Kidney epithelial cell (primary cell): ENCODE results near the gene SMAD3. TPM values are rescaled to one million over a fixed set of nuclear protein-coding genes. Genes with fewer than 3 reads are reported as not detected.

ENCODE experiments used
- DNase-seq: peaks from one replicate; pipeline ENCODE4 v3.0.0-alpha.2; 2010; ENCODE audit warnings: low read depth
- H3K27me3 ChIP-seq: 2 replicates; pipeline ENCODE4 v1.6.0; 2011; ENCODE audit warnings: low read length; ENCODE audit not compliant: control insufficient read depth, insufficient read depth
- H3K36me3 ChIP-seq: 2 replicates; pipeline ENCODE4 v1.5.1; 2011; ENCODE audit warnings: low read length; ENCODE audit not compliant: control insufficient read depth, insufficient read depth
- H3K4me3 ChIP-seq: 2 replicates; pipeline ENCODE4 v1.5.1; 2011; ENCODE audit warnings: low read depth, mild to moderate bottlenecking, control low read depth, low read length
- total RNA-seq: library from RNA; depleted of rRNA; stranded (reverse); fragments of >200 nt; gene quantifications from 2 replicates; pipeline ENCODE4 v1.2.3, GENCODE V29; 2015
- TF ChIP-seq, protein P1 (sequence below): IDR thresholded peaks from 2 replicates; pipeline ENCODE4 v1.5.1; 2011; ENCODE audit warnings: mild to moderate bottlenecking, moderate library complexity, low read length, control low read depth, inconsistent platforms; ENCODE audit not compliant: insufficient read depth, poor library complexity, severe bottlenecking

Gene SMAD3
- total RNA-seq, 1 donor from 2014 or later: 34.8 TPM

- H3K4me3 ChIP-seq: no peak overlapping the region
- H3K27me3 ChIP-seq: no peaks in the 10 kb centered on the region
- no peaks in the 10 kb centered on the region for H3K36me3 ChIP-seq
- DNase-seq: no peak
- TF ChIP-seq, protein P1, sequence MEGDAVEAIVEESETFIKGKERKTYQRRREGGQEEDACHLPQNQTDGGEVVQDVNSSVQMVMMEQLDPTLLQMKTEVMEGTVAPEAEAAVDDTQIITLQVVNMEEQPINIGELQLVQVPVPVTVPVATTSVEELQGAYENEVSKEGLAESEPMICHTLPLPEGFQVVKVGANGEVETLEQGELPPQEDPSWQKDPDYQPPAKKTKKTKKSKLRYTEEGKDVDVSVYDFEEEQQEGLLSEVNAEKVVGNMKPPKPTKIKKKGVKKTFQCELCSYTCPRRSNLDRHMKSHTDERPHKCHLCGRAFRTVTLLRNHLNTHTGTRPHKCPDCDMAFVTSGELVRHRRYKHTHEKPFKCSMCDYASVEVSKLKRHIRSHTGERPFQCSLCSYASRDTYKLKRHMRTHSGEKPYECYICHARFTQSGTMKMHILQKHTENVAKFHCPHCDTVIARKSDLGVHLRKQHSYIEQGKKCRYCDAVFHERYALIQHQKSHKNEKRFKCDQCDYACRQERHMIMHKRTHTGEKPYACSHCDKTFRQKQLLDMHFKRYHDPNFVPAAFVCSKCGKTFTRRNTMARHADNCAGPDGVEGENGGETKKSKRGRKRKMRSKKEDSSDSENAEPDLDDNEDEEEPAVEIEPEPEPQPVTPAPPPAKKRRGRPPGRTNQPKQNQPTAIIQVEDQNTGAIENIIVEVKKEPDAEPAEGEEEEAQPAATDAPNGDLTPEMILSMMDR: no peak
Observed at GRCh38 chr15:67021455-67021854, 43.9 kb upstream of the SMAD3 start.

- no peak for DNase-seq
- Histone ChIP-seq H3K4me3 (no peak overlapping the region), H3K36me3 (no peaks in the 10 kb centered on the region), H3K27me3 (no peaks in the 10 kb centered on the region)
- TF ChIP-seq, protein P1: no peak
Observed at GRCh38 chr15:67022587-67023105, 42.8 kb upstream of the SMAD3 start.

DNA sequence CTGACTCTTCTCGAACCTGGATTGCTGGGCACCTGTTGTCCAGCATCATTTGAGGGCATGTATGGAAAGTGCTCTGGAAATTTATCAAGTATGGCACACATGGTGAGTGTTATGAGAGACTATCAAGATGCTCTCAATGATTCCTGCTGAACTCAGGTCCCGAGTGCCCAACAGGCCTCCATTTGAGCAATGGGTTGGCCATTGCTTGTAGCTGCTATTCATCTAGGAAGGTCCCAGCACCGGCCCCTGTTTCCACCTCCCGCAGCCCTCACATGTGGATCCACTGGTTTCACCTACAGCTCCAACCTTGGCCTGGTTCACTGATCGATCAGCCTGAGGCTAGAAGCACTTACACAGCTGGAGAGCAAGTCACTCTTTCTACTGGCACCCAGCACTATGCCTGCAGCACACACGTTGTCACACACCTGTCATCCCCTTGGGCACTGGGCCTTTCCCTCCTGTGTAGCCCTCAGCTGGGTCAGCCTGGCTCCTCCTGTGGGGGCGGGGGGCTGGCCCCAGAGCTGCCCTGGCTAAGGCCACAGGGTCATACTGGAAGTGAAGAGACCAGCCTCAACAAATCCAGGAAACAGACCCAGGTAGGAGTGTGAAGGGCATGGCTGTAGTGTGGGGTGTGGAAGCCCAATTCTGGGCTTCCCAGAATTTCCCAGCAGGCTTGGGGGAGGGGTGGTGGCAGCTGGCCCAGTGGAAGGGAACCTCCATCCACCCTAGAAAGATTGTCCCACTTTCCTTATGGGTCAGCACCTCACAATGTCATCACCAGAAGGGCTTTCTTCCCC is 41.7 kb upstream of the SMAD3 start:
- no peak overlapping the region for H3K4me3 ChIP-seq
- DNase-seq: no peak
- H3K27me3 ChIP-seq: no peaks in the 10 kb centered on the region
- H3K36me3 ChIP-seq: no peaks in the 10 kb centered on the region
- TF ChIP-seq, protein P1: no peak

DNA sequence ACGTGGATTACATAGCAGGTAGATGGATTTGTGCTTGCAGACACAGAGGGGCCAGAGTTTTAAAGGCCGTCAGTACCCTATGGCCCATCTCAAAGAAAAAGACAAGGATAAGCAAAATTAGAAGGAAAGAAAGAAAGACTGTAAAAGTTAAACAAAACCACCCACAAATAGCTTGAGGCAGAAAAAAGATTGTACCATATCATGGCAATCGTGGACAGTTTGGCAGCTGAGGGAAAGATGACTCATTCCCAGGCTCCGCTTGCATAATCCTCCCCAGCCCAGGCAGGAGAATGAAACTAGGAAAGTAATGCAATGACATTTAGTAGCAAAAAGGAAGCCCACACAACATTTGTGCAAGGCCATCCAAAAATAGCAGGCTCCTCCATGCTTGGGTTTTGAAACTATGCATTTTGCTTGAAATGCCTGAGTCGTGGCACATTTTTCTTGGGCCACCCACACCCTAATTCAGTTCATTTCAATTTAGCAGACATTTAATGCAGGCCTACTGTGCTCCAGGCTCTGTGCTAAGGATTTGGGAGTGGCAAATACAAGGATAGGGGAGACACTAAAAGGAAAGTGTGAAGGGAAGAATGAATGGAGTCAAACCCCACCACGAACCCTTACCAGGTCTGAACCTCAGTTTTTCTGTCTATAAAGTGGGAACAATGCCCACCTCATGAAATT is 40.9 kb upstream of the SMAD3 start:
- no peak for DNase-seq
- no peaks in the 10 kb centered on the region for H3K27me3 ChIP-seq
- H3K36me3 ChIP-seq: no peaks in the 10 kb centered on the region
- no peak overlapping the region for H3K4me3 ChIP-seq
- TF ChIP-seq, protein P1: no peak

GRCh38 chr15:67024998-67025368 is 40.4 kb upstream of the SMAD3 start:
- H3K4me3 ChIP-seq: no peak overlapping the region
- no peaks in the 10 kb centered on the region for H3K36me3 ChIP-seq
- TF ChIP-seq, protein P1: no peak
- no peak for DNase-seq
- H3K27me3 ChIP-seq: no peaks in the 10 kb centered on the region
